GM12878 (cell line): ENCODE data around the gene PXT1. TPM values are rescaled to one million over a fixed set of nuclear protein-coding genes. Genes with fewer than 3 reads are reported as not detected.
A peak's percentile ranks its signal among the peaks of the same experiment; 100 is the strongest.

Experiments
- ATAC-seq: fragments of 200-7000 bp; cut with Tn5 transposase; 3 replicates; pipeline ENCODE4 v1.9.1; 2020; ENCODE audit warnings: mild to moderate bottlenecking, moderate library complexity
- BruUV-seq: library from RNA; stranded (reverse); fragments of 400-500 nt; replicated peaks from 2 replicates; lab custom pipeline; 2021; lab: Mats Ljungman, UMichigan
- CTCF ChIA-PET: fragments of 300-600 bp; sonication (Branson Sonifier 250); formaldehyde crosslinking; extraction: SDS; loops from one replicate; lab custom pipeline; 2021; ENCODE audit warnings: inconsistent platforms; lab: Yijun Ruan, JAX
- POLR2A ChIA-PET: fragments of 350-600 bp; formaldehyde crosslinking; extraction: SDS; loops from one replicate; lab custom pipeline; 2021; ENCODE audit warnings: inconsistent platforms; lab: Charles Lee
- RAD21 ChIA-PET: fragments of 300-600 bp; sonication (Branson Sonifier 250); formaldehyde crosslinking; loops from one replicate; lab custom pipeline; 2023; ENCODE audit warnings: antibody characterized with exemption; ENCODE audit not compliant: unreplicated experiment; lab: Charles Lee
- SMC1A ChIA-PET: fragments of 300-600 bp; sonication (Branson Sonifier 250); formaldehyde crosslinking; loops from one replicate; lab custom pipeline; 2023; ENCODE audit not compliant: unreplicated experiment, uncharacterized antibody; lab: Charles Lee
- DNase-seq: peaks from one replicate; pipeline ENCODE4 v3.0.0-alpha.2; 2011; ENCODE audit warnings: low read depth, low spot score
- FAIRE-seq: peaks from 3 replicates; lab custom pipeline; 2011; peaks lifted over from hg19 to GRCh38; lab: Jason Lieb, UNC
- H2AFZ ChIP-seq: 2 replicates; pipeline ENCODE4 v1.6.0; 2011; ENCODE audit warnings: low read depth, low read length, control low read depth; ENCODE audit not compliant: control insufficient read depth
- H3K27ac ChIP-seq: 2 replicates; pipeline ENCODE4 v1.5.1; 2011; ENCODE audit warnings: control low read depth; ENCODE audit not compliant: control insufficient read depth, insufficient read depth
- H3K27me3 ChIP-seq, 2 experiments: replicated peaks in 1 of 2; 2 replicates each; pipeline versions ENCODE4 v1.6.0 to v1.6.1; 2011; ENCODE audit warnings: low read length in 1 of 2; ENCODE audit not compliant: control insufficient read depth in 2 of 2, insufficient read depth in 2 of 2
- H3K36me3 ChIP-seq, 2 experiments: 2 replicates each; pipeline ENCODE4 v1.5.1; 2011; ENCODE audit warnings: low read length in 1 of 2; ENCODE audit not compliant: control insufficient read depth in 2 of 2, insufficient read depth in 2 of 2
- H3K4me1 ChIP-seq: 2 replicates; pipeline ENCODE4 v1.6.1; 2011; ENCODE audit warnings: mild to moderate bottlenecking, low read length, moderate library complexity, mixed read lengths; ENCODE audit not compliant: control insufficient read depth, insufficient read depth
- H3K4me2 ChIP-seq: 2 replicates; pipeline ENCODE4 v1.6.0; 2011; ENCODE audit warnings: control low read depth; ENCODE audit not compliant: control insufficient read depth, insufficient read depth
- H3K4me3 ChIP-seq: fragments of 200-600 bp; sonication (generic); 2 replicates; pipeline ENCODE4 v1.5.1; 2016
- H3K79me2 ChIP-seq: 2 replicates; pipeline ENCODE4 v1.6.0; 2011; ENCODE audit warnings: low read length; ENCODE audit not compliant: control insufficient read depth, insufficient read depth
- H3K9ac ChIP-seq: 2 replicates; pipeline ENCODE4 v1.8.0; 2011; ENCODE audit warnings: low read length, control low read depth, mixed read lengths; ENCODE audit not compliant: control insufficient read depth, insufficient read depth
- H3K9me3 ChIP-seq: replicated peaks from 3 replicates; pipeline ENCODE4 v1.5.1; 2011; ENCODE audit warnings: mild to moderate bottlenecking, low read length; ENCODE audit not compliant: control insufficient read depth, insufficient read depth
- H4K20me1 ChIP-seq: 2 replicates; pipeline ENCODE4 v1.6.0; 2011; ENCODE audit not compliant: control insufficient read depth, insufficient read depth
- ATF2 ChIP-seq: IDR thresholded peaks from 2 replicates; pipeline ENCODE4 v1.6.1; 2012; ENCODE audit warnings: low read length, inconsistent platforms
- BCL3 ChIP-seq: IDR thresholded peaks from 2 replicates; pipeline ENCODE4 v1.6.1; 2011; ENCODE audit warnings: borderline replicate concordance, low read depth, mild to moderate bottlenecking, moderate library complexity, low read length; ENCODE audit not compliant: insufficient read depth, poor library complexity, severe bottlenecking
- CREB1 ChIP-seq: IDR thresholded peaks from 2 replicates; pipeline ENCODE4 v1.6.1; 2012; ENCODE audit warnings: low read depth, mild to moderate bottlenecking, inconsistent platforms
- JUND ChIP-seq: IDR thresholded peaks from 2 replicates; pipeline ENCODE4 v1.6.1; 2012; ENCODE audit warnings: low read depth, mild to moderate bottlenecking, low read length, improper control_type of control experiment, moderate library complexity
- NFIC ChIP-seq: IDR thresholded peaks from 2 replicates; pipeline ENCODE4 v1.6.1; 2012; ENCODE audit warnings: low read depth, mild to moderate bottlenecking, inconsistent platforms, low read length, moderate library complexity
- NFXL1 ChIP-seq: fragments of 450-650 bp; IDR thresholded peaks from 2 replicates; pipeline ENCODE4 v1.6.1; 2017; ENCODE audit warnings: antibody characterized with exemption, mild to moderate bottlenecking, borderline replicate concordance
- NKRF ChIP-seq: fragments of 450-650 bp; conservative IDR thresholded peaks from 2 replicates; pipeline ENCODE4 v1.6.1; 2017; ENCODE audit warnings: mild to moderate bottlenecking, moderate library complexity
- NRF1 ChIP-seq: conservative IDR thresholded peaks from 2 replicates; pipeline ENCODE4 v1.6.1; 2011; ENCODE audit warnings: mild to moderate bottlenecking, low read depth, low read length, improper control_type of control experiment
- PKNOX1 ChIP-seq: fragments of 450-650 bp; IDR thresholded peaks from 2 replicates; pipeline ENCODE4 v1.6.1; 2016; ENCODE audit warnings: mild to moderate bottlenecking
- POLR2AphosphoS5 ChIP-seq: IDR thresholded peaks from 2 replicates; pipeline ENCODE4 v1.6.1; 2011; ENCODE audit warnings: mild to moderate bottlenecking, low read length, inconsistent platforms
- RCOR1 ChIP-seq: conservative IDR thresholded peaks from 2 replicates; pipeline ENCODE4 v1.6.1; 2012; ENCODE audit warnings: low read depth, low read length, improper control_type of control experiment
- RELB ChIP-seq: fragments of 450-650 bp; IDR thresholded peaks from 2 replicates; pipeline ENCODE4 v1.6.1; 2017; ENCODE audit warnings: low read depth, mild to moderate bottlenecking, moderate library complexity
- SMARCA5 ChIP-seq: fragments of 450-650 bp; IDR thresholded peaks from 2 replicates; pipeline ENCODE4 v1.6.1; 2017; ENCODE audit warnings: mild to moderate bottlenecking
- SREBF2 ChIP-seq: IDR thresholded peaks from 2 replicates; pipeline ENCODE4 v1.6.1; 2012; ENCODE audit warnings: mild to moderate bottlenecking, low read length
- STAT3 ChIP-seq: IDR thresholded peaks from 2 replicates; pipeline ENCODE4 v1.6.1; 2011; ENCODE audit warnings: low read depth, low read length, improper control_type of control experiment
- ZNF622 ChIP-seq: fragments of 450-650 bp; IDR thresholded peaks from 2 replicates; pipeline ENCODE4 v1.6.1; 2017; ENCODE audit warnings: mild to moderate bottlenecking, inconsistent platforms
- WGBS: methylation state at CpG from one replicate; pipeline ENCODE4 v1.1.6; 2016; ENCODE audit warnings: low lambda C conversion rate; ENCODE audit not compliant: insufficient replicate concordance, insufficient coverage; ENCODE audit errors: missing lambda C conversion rate; 5-methylcytosine and 5-hydroxymethylcytosine counted together
- in situ Hi-C: fragments of 300-500 bp; cut with MboI; formaldehyde crosslinking; loops from 9 replicates; pipeline ENCODE4 v1.14.3; 2018; ENCODE audit warnings: mixed read lengths
- intact Hi-C: fragments of 100-400 bp; cut with micrococcal nuclease; formaldehyde crosslinking; loops from one replicate; pipeline ENCODE4 v1.14.2; 2022; ENCODE audit not compliant: unreplicated experiment
- polyA plus RNA-seq, 11 experiments: library from polyadenylated mRNA; depleted of rRNA in 4 of 11; unstranded in 6 of 11; stranded (reverse) in 5 of 11; fragments of >200 nt; fragmentation: Nextera tagmentation in 4 of 11; fragmentation: Illumina TruSeq in 1 of 11; extraction: Ambion mirVana in 4 of 11; extraction: Trizol in 1 of 11; gene quantifications; 1 replicate in 1 of 11; 2 replicates in 10 of 11; pipeline versions ENCODE4 v1.2.1 to v1.2.3, GENCODE V29; 2011 to 2016; ENCODE audit warnings: inconsistent platforms in 2 of 11, missing spikeins in 2 of 11, low read depth in 1 of 11
- total RNA-seq, 4 experiments: library from RNA; depleted of rRNA in 3 of 4; stranded (reverse); fragments of >200 nt in 3 of 4; fragmentation: Illumina TruSeq in 1 of 4; extraction: Trizol in 1 of 4; gene quantifications; 2 replicates each; pipeline versions ENCODE4 v1.2.1 to v1.2.3, GENCODE V29; 2013 to 2021

The PXT1 gene
- total and polyA plus RNA-seq, 10 of the 15 experiments (the other 5 are each of a cell fraction or from before 2014, with no cell fraction given) = 0.27 to 2.9 (median 0.50) TPM

GRCh38 chr6:36377594-36377993 is 65.1 kb downstream of the PXT1 start:
- H3K9me3 ChIP-seq = no peaks in the 10 kb centered on the region
- H2AFZ ChIP-seq = peak overlapping the region; percentile 24
- POLR2A ChIA-PET = interaction anchor here (0.6 kb wide), 1 partner anchor 264 kb away, joined by 6 read pairs; no protein-coding TSS in a partner anchor
- TF ChIP-seq CREB1 (no peak), STAT3 (no peak), SREBF2 (no peak), ATF2 (no peak), RCOR1 (no peak), NFXL1 (no peak), JUND (no peak), BCL3 (no peak), SMARCA5 (no peak), PKNOX1 (no peak), POLR2AphosphoS5 (no peak), RELB (no peak), NRF1 (no peak), NKRF (no peak), NFIC (no peak), ZNF622 (no peak)

More at GRCh38 chr6:36377594-36377993, 65.1 kb downstream of the PXT1 start:
- DNase-seq = no peak
- in situ Hi-C loops = no loop called here
- RAD21 ChIA-PET = no interaction called here
- H3K9ac ChIP-seq = no peak overlapping the region
- intact Hi-C loops = no loop called here
- no peak for FAIRE-seq
- no peak overlapping the region for H3K27ac ChIP-seq
- no peaks in the 10 kb centered on the region for H3K27me3 ChIP-seq
- H3K4me1 ChIP-seq = peaks cover 42% of the 10 kb centered on the region
- H3K4me2 ChIP-seq = peak overlapping the region; percentile 26
- no TSS peak for BruUV-seq
- ATAC-seq = no peak
- WGBS = 95% methylated on average over 5 of the region's 5 CpGs
- no peaks in the 10 kb centered on the region for H4K20me1 ChIP-seq
- no peaks in the 10 kb centered on the region for H3K79me2 ChIP-seq
- CTCF ChIA-PET = interaction anchor here (0.9 kb wide), 1 partner anchor 12 kb away, joined by 4 read pairs; no protein-coding TSS in a partner anchor
- SMC1A ChIA-PET = no interaction called here
- H3K4me3 ChIP-seq = no peak overlapping the region
- no peaks in the 10 kb centered on the region for H3K36me3 ChIP-seq
